ENCODE results near the gene SUDS3.

DNA sequence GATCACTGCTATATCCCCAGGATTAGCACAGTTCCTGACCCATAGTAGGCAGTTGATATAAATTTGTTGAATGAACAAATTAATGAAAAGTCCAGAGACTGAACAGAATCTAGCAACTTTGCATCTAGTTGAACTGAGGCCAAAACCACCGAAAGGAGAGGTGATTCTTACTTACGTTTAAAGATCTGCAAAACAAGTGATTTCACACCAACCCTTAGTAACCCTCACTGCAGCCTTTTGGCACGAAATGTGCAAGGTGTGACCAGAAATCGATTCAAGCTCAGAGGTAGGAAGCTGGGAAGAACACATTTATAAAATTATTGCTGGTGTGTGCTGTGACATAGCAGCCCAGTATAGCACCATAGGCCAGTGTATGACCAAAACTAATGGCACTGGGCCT is 70.8 kb downstream of the SUDS3 start:
- TF ChIP-seq POLR2A (IDR thresholded peaks at IDR 0.05; ENCODE audit: low read length) (no peak), GATA1 (IDR thresholded peaks at IDR 0.05; ENCODE audit: low read depth, low read length) (no peak)
